Endothelial cell of umbilical vein (primary cell): ENCODE results near the gene SLC8A1.

Source experiments
- POLR2A ChIP-seq: IDR thresholded peaks from 2 replicates; pipeline ENCODE4 v1.6.1; 2012; ENCODE audit warnings: low read depth, mild to moderate bottlenecking, control low read depth, low read length
- TF ChIP-seq, protein P1 (sequence below), 2 donors: IDR thresholded peaks; 1 replicate in 1 of 2; 2 replicates in 1 of 2; pipeline ENCODE4 v1.5.1; 2011; ENCODE audit warnings: low read length in 2 of 2, mild to moderate bottlenecking in 2 of 2, moderate library complexity in 2 of 2, control low read depth in 1 of 2, inconsistent platforms in 1 of 2, low read depth in 1 of 2; ENCODE audit not compliant: insufficient read depth in 1 of 2; ENCODE audit errors: extremely low read depth in 1 of 2

DNA sequence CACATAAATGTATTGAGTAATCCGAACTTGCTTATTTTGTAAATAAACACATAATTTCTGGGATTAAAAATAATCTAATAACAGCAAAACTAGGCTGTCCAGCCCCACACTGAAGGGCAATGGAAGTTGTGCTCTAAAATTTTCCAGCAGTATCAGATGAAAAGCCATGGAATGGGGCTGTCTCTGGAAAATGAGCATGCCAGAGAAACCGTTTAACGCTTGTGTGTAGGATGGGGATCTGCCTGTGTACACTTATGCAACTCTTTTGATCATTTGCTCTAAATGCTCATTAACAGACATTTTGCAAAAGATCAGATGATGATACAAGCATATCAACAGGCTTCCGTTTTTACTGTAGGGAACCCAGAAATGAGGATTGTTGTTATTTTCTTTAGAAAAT, 177.6 kb downstream of the SLC8A1 start:
- no peak for TF ChIP-seq POLR2A
- TF ChIP-seq, protein P1, sequence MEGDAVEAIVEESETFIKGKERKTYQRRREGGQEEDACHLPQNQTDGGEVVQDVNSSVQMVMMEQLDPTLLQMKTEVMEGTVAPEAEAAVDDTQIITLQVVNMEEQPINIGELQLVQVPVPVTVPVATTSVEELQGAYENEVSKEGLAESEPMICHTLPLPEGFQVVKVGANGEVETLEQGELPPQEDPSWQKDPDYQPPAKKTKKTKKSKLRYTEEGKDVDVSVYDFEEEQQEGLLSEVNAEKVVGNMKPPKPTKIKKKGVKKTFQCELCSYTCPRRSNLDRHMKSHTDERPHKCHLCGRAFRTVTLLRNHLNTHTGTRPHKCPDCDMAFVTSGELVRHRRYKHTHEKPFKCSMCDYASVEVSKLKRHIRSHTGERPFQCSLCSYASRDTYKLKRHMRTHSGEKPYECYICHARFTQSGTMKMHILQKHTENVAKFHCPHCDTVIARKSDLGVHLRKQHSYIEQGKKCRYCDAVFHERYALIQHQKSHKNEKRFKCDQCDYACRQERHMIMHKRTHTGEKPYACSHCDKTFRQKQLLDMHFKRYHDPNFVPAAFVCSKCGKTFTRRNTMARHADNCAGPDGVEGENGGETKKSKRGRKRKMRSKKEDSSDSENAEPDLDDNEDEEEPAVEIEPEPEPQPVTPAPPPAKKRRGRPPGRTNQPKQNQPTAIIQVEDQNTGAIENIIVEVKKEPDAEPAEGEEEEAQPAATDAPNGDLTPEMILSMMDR (IDR thresholded peaks at IDR 0.05; ENCODE audit: extremely low read depth in 1 of 2, insufficient read depth in 1 of 2, low read depth in 1 of 2, low read length in 2 of 2) = no peak
